Measurements from ENCODE around the gene CDH23. TPM values are rescaled to one million over a fixed set of nuclear protein-coding genes. Genes with fewer than 3 reads are reported as not detected.

Gene CDH23
- total RNA-seq, 4 donors from 2014 or later, result 2.9 to 16.1 (median 5.9) TPM

DNA sequence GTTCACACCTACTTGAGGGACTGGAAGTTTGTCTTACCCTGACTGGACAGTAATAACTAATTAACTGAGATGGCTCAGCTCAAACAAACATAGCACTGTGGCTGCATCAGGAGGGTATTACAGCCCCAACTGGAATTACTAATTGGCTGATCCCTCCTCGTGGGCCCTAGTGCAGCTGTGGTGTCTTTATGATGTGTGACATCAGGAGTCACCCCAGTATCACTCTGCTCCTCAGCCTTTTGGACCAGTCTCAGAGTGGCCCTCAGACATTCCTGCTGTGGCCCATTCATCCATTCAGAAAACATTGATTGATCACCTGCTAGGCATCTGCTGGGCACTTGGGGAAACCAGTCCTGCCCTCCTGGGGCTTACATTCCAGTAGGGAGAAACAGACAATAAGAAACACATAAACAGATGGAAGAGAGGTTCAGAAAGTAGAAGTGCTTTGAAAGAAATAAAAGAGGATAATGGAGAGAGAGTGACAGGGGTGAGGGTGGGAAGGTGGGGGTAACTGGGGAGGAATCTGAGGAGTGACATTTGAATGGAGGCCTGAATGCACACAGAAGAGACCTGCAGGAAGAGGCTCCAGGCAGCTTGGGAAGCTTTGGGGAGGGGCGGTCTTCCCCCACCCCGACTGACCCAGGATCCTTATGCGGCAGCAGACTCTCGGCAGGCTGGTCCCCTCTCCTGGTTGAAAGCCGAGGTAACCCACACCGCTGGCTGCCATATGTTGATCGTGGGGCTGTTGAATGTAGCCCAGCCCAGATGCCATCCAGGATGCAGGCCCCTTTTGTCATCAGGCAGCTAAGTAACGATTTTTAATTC, 209.7 kb downstream of the CDH23 start:
- in situ Hi-C loops (cut with MboI; ENCODE audit: low pct_ligation_motif_present in 1 of 4, low pct_unique_long_range_greater_than_20kb in 1 of 4, low sequenced_read_pairs in 3 of 4) (no loop called here), intact Hi-C loops (cut with DNase I; ENCODE audit: low total_unique reads) (no loop called here)
- Histone ChIP-seq H3K4me3 (no peak overlapping the region), H3K27me3 (no peaks in the 10 kb centered on the region), H3K36me3 (no peaks in the 10 kb centered on the region), H3K4me1 (peaks cover 0 to 20% (median 13%) of the 10 kb centered on the region in 4 donors), H3K27ac (no peak overlapping the region), H3K9me3 (no peaks in the 10 kb centered on the region)
- no peak for DNase-seq
- 81% methylated on average over 9 of the region's 9 CpGs; no CpG with 5 or more reads in 1 of the 2 donors for WGBS, 2 donors (ENCODE audit: low coverage in 1 of 2)
- TF ChIP-seq POLR2AphosphoS5 (IDR thresholded peaks at IDR 0.05) (no peak), CTCF (IDR thresholded peaks at IDR 0.05) (no peak), POLR2A (IDR thresholded peaks at IDR 0.05) (no peak), EP300 (IDR thresholded peaks at IDR 0.05; ENCODE audit: low read depth) (no peak)

DNA sequence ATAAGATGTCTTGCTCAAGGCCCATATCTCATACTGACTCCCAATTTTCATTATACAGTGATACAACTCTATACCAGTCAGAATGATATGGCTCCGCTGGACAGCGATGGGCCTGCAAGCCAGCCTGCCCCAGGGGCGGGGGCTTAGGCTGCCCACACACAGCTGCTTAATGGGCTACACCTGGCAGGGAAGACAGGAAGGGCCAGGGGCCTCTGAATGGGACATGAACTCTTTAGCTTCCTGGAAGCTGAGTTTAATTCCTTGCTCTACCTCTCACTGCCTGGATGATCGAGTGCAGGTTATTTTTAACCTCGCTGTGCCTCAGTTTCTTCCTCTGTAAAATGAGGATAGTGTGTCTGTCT, 210.3 kb downstream of the CDH23 start:
- Histone ChIP-seq H3K27me3 (no peaks in the 10 kb centered on the region), H3K27ac (no peak overlapping the region), H3K4me1 (peaks cover 0 to 20% (median 13%) of the 10 kb centered on the region in 4 donors), H3K9me3 (no peaks in the 10 kb centered on the region), H3K4me3 (no peak overlapping the region), H3K36me3 (no peaks in the 10 kb centered on the region)
- TF ChIP-seq POLR2AphosphoS5 (IDR thresholded peaks at IDR 0.05) (no peak), CTCF (IDR thresholded peaks at IDR 0.05) (no peak), EP300 (IDR thresholded peaks at IDR 0.05; ENCODE audit: low read depth) (no peak), POLR2A (IDR thresholded peaks at IDR 0.05) (no peak)
- no peak for DNase-seq
- in situ Hi-C loops (cut with MboI; ENCODE audit: low pct_ligation_motif_present in 1 of 4, low pct_unique_long_range_greater_than_20kb in 1 of 4, low sequenced_read_pairs in 3 of 4), result no loop called here
- WGBS, 2 donors (ENCODE audit: low coverage in 1 of 2), result 84% methylated on average over 5 of the region's 5 CpGs; no CpG with 5 or more reads in 1 of the 2 donors
- intact Hi-C loops (cut with DNase I; ENCODE audit: low total_unique reads), result no loop called here

DNA sequence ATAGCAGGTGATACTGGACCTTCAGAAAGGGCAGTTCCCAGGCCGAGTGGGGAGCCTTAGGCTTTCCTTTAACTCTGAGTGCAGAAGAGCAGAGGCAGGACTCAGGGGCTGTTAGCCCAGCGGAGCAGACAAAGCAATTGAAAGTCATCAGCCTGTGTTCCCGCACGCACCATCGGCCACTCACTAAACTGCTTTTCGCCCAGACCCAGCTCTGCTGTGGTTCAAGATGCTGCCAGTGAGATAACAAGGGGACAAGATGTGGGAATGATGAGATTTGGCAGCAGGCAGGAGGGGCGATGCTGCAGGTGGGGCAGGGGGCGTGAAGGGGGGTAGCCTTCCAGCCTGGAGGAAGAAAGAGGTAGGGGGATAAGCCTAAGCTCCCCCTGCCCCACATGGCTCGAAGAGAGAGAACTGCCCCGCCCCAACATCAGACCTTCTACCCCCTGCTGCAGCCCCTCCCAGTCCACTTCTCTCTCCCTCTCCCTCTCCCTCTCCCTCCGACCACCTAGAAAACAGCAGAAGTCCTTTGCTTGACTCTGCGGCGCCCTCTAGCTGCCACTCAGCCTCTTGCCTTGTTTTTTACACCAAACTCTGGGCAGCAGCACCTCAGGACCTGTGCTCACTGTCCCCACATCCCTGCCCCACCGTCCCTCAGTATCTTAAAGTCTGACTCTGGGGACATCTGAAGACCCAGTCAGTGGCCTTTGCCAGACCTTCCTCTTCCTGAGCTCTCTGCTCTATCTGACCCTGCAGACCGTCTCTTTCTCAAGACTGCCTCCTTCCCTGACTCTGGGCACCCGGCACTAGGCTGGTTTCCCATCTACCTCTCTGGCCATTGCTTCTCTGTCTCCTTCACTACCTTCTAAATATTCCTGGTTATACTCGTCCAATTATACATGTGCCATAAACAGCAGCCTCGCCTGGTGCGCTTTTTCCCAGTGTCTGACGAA, 212.4 kb downstream of the CDH23 start:
- H3K27ac ChIP-seq, result no peak overlapping the region
- intact Hi-C loops (cut with DNase I; ENCODE audit: low total_unique reads) (no loop called here), in situ Hi-C loops (cut with MboI; ENCODE audit: low pct_ligation_motif_present in 1 of 4, low pct_unique_long_range_greater_than_20kb in 1 of 4, low sequenced_read_pairs in 3 of 4) (no loop called here)
- DNase-seq, result peak; percentile 83
- WGBS, 2 donors (ENCODE audit: low coverage in 1 of 2), result 58 to 59% methylated on average over 6 to 20 of the region's 20 CpGs
- H3K4me3 ChIP-seq, result no peak overlapping the region
- no peaks in the 10 kb centered on the region for H3K27me3 ChIP-seq
- H3K4me1 ChIP-seq, result peaks cover 10 to 26% (median 21%) of the 10 kb centered on the region in 4 donors
- H3K36me3 ChIP-seq, result no peaks in the 10 kb centered on the region
- H3K9me3 ChIP-seq, result no peaks in the 10 kb centered on the region
- TF ChIP-seq CTCF (IDR thresholded peaks at IDR 0.05) (peak; percentile 73 to 86 (median 83)), POLR2AphosphoS5 (IDR thresholded peaks at IDR 0.05) (no peak), EP300 (IDR thresholded peaks at IDR 0.05; ENCODE audit: low read depth) (no peak)

DNA sequence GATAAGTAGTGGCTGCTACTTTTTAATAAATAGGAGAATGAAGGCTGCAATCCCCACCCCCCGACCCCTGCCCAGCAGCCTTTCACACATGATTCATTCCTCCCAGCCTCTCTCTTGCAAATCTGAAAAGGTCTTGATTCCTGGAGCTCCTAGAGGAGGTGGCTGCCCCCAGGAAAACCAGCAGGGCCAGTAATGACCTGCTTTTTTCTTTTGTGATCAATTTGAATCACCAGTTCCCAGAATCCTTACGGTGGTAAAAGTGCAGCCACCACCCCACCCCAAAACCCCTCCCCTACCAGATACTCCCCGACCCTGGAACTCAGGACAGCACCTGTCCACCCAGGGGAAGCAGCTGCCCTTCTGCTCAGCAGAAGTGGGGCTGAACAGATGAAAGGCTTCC, 213.9 kb downstream of the CDH23 start:
- H3K9me3 ChIP-seq, result no peaks in the 10 kb centered on the region
- no peaks in the 10 kb centered on the region for H3K36me3 ChIP-seq

More for the DNA sequence above, 213.9 kb downstream of the CDH23 start:
- DNase-seq, result no peak
- no peak overlapping the region for H3K4me3 ChIP-seq
- TF ChIP-seq EP300 (IDR thresholded peaks at IDR 0.05; ENCODE audit: low read depth) (no peak), POLR2A (IDR thresholded peaks at IDR 0.05) (no peak), CTCF (IDR thresholded peaks at IDR 0.05) (no peak), POLR2AphosphoS5 (IDR thresholded peaks at IDR 0.05) (no peak)
- no peak overlapping the region for H3K27ac ChIP-seq
- in situ Hi-C loops (cut with MboI; ENCODE audit: low pct_ligation_motif_present in 1 of 4, low pct_unique_long_range_greater_than_20kb in 1 of 4, low sequenced_read_pairs in 3 of 4), result no loop called here
- WGBS, 2 donors (ENCODE audit: low coverage in 1 of 2), result 20 to 64% methylated on average over 1 to 3 of the region's 3 CpGs
- intact Hi-C loops (cut with DNase I; ENCODE audit: low total_unique reads), result no loop called here
- peaks cover 10 to 25% (median 15%) of the 10 kb centered on the region in 4 donors for H3K4me1 ChIP-seq
- H3K27me3 ChIP-seq, result no peaks in the 10 kb centered on the region

Measured in transverse colon (tissue), 4 donors.